Spinal cord (tissue), 10 donors: ENCODE measurements around the gene NCL. TPM values are rescaled to one million over a fixed set of nuclear protein-coding genes. Genes with fewer than 3 reads are reported as not detected.

Experiments
- DNase-seq, 6 donors: peaks; one replicate each; pipeline versions ENCODE4 v3.0.0 to v3.0.0-alpha.2; 2013 to 2015; ENCODE audit warnings: low spot score in 6 of 6, low read depth in 4 of 6
- H3K27ac ChIP-seq: one replicate; pipeline ENCODE4 v1.5.1; 2013; ENCODE audit warnings: low read depth, low read length, control low read depth
- H3K27me3 ChIP-seq: one replicate; pipeline ENCODE4 v1.6.1; 2013; ENCODE audit warnings: low read length; ENCODE audit not compliant: control insufficient read depth, insufficient read depth
- H3K36me3 ChIP-seq: one replicate; pipeline ENCODE4 v1.6.1; 2013; ENCODE audit warnings: low read length; ENCODE audit not compliant: control insufficient read depth, insufficient read depth
- H3K4me1 ChIP-seq: one replicate; pipeline ENCODE4 v1.6.1; 2013; ENCODE audit warnings: low read length; ENCODE audit not compliant: control insufficient read depth, insufficient read depth
- H3K4me3 ChIP-seq: one replicate; pipeline ENCODE4 v1.5.1; 2013; ENCODE audit warnings: low read depth, low read length, control low read depth
- H3K9me3 ChIP-seq: one replicate; pipeline ENCODE4 v1.6.1; 2013; ENCODE audit warnings: low read length; ENCODE audit not compliant: control insufficient read depth, insufficient read depth
- WGBS: methylation state at CpG from one replicate; pipeline ENCODE4 v1.1.5; 2013; ENCODE audit warnings: missing lambda C conversion rate; ENCODE audit not compliant: insufficient coverage; 5-methylcytosine and 5-hydroxymethylcytosine counted together
- polyA plus RNA-seq, 2 donors: library from polyadenylated mRNA; unstranded; fragments of 120-200 nt; gene quantifications; one replicate each; pipeline ENCODE4 v1.2.1, GENCODE V29; 2013; ENCODE audit not compliant: insufficient read length in 2 of 2
- total RNA-seq, 2 donors: library from RNA; depleted of rRNA in 1 of 2; stranded (reverse); fragments of 120-200 nt in 1 of 2; fragments of >200 nt in 1 of 2; gene quantifications; one replicate each; pipeline versions ENCODE4 v1.2.3 to v1.2.4, GENCODE V29; 2013 to 2014
- donor health status: healthy.

The NCL gene
- total and polyA plus RNA-seq, 4 donors = 155 to 694 (median 376) TPM

GRCh38 chr2:231489990-231490389 is 25.7 kb upstream of the NCL start:
- H3K27ac ChIP-seq = no peak overlapping the region
- no peaks in the 10 kb centered on the region for H3K27me3 ChIP-seq
- no peak overlapping the region for H3K4me3 ChIP-seq
- no peaks in the 10 kb centered on the region for H3K9me3 ChIP-seq
- WGBS = 92% methylated on average over 7 of the region's 14 CpGs
- H3K36me3 ChIP-seq = no peaks in the 10 kb centered on the region
- DNase-seq = no peak
- no peaks in the 10 kb centered on the region for H3K4me1 ChIP-seq

DNA sequence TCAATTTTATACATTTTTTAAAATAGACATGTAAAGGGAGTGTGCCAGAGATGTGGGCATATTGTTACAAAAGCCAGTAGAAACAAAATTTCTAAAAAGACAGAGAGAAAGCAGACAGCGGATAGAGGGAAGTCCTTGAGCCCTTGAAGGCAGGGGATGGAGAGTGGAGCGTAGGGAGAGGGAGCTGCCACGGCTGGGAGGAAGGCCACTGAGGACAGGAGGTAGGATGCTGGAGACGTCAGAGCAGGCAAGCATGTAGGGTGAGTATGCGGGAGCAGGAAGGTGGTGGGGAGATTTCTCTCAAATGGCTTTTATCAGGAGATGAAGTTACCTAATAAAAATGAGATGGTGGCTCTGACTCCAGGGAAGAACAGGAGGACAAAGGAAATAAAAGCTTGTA is 24.0 kb upstream of the NCL start:
- Histone ChIP-seq H3K36me3 (no peaks in the 10 kb centered on the region), H3K4me3 (no peak overlapping the region), H3K9me3 (no peaks in the 10 kb centered on the region), H3K4me1 (peaks cover 7% of the 10 kb centered on the region), H3K27me3 (no peaks in the 10 kb centered on the region), H3K27ac (no peak overlapping the region)
- no peak for DNase-seq
- WGBS = 98% methylated on average over 5 of the region's 5 CpGs

DNA sequence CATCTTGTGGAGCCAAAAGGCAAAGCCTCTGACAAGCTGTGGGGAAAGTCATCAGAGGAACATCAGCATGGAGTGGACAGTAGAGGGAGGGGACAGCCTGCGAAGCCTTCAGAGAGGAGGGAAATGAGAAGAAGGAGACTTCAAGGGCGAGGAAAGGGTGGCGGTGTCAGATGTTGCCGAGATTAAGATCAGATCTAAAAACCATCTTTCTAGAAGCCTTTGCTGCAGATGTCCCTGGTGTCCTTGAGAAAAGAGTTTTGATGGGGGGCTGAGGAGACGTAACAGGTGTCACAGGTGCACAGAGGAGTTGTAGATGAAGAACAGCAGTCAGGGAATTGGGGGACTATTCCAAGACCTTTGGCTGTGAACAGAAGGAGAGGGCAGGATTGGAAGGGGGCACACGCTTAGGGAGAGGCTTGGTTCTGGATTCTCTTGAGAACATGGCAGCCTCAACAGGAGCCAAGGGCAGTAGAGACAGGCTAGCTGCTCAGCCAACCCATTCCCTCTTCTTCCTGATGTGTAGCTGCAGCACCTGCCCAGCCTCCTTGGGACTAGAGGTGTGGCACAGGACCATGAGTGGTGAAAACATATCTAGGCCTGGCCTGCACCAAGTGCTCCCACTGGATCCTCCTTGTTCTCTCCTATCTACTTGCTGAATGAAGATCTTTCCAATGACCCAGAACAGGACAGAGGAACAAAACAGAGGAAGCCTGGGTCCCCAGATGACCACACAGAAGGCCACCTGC is 22.7 kb upstream of the NCL start:
- no peak for DNase-seq
- no peak overlapping the region for H3K27ac ChIP-seq
- peaks cover 16% of the 10 kb centered on the region for H3K4me1 ChIP-seq
- H3K9me3 ChIP-seq = no peaks in the 10 kb centered on the region
- no peaks in the 10 kb centered on the region for H3K27me3 ChIP-seq
- WGBS = 99% methylated on average over 6 of the region's 6 CpGs
- H3K4me3 ChIP-seq = no peak overlapping the region
- H3K36me3 ChIP-seq = no peaks in the 10 kb centered on the region

GRCh38 chr2:231483398-231484329 is 19.4 kb upstream of the NCL start:
- peak in 2 of 6 donors; percentile 4 to 12 for DNase-seq
- Histone ChIP-seq H3K27ac (peak overlapping the region; percentile 7), H3K4me3 (peak overlapping the region; percentile 29), H3K27me3 (no peaks in the 10 kb centered on the region), H3K9me3 (no peaks in the 10 kb centered on the region), H3K4me1 (peaks cover 16% of the 10 kb centered on the region), H3K36me3 (no peaks in the 10 kb centered on the region)
- WGBS = 53% methylated on average over 63 of the region's 65 CpGs

DNA sequence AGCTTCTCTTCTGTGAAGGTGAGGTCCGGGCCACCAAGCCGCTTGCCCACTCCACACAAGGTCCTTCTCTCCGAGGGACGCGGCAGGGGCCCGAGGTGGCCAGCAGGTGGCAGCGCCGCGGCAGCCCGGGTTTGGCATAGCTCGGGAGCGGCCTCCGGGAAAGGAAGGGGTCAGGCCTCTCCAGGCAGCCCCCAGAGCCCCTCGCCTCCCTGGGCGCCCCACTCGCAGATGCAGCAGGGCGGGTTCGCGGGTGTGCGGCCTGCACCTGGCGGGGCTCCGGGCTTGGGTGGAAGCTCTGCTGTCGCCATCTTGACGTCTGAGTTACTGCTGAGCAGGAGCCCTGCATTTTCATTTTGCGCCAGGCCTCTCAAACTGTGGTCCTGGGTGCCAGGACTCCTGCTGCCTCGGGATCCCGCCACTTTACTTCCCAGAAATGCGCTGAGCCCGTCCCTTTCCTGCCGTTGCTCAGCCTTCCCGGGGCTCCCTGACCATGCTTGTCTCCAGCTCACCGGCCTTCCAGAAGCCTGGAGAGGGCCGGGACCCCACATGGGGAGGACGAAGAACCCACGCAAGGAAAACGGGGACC is 18.6 kb upstream of the NCL start:
- no peaks in the 10 kb centered on the region for H3K27me3 ChIP-seq
- H3K4me1 ChIP-seq = peaks cover 16% of the 10 kb centered on the region
- H3K9me3 ChIP-seq = no peaks in the 10 kb centered on the region
- WGBS = 29% methylated on average over 35 of the region's 36 CpGs
- H3K27ac ChIP-seq = no peak overlapping the region
- peak overlapping the region; percentile 29 for H3K4me3 ChIP-seq
- DNase-seq = peak in 4 of 6 donors; percentile 31 to 85 (median 53)
- H3K36me3 ChIP-seq = no peaks in the 10 kb centered on the region

DNA sequence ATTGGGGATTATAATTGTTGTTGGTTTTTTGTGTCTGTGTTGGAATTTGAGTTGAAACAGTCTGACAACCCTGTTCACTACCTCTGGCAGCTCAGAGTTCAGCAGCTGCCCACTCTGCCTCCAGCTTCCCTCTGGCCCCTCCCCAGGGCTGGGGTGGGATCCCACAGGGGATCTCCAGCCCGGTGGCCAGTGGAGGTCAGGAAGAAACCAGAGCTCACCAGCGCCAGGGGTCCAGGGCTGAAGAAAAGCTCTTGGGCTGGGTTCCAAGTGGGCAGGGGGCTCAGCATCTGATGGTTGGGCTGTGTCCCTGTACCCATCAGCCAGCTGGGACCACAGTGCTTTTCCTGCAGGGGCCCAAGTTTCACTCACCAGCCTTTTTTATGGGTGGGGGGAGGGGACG is 16.5 kb upstream of the NCL start:
- Histone ChIP-seq H3K27me3 (no peaks in the 10 kb centered on the region), H3K4me1 (peaks cover 16% of the 10 kb centered on the region), H3K36me3 (no peaks in the 10 kb centered on the region), H3K9me3 (no peaks in the 10 kb centered on the region), H3K27ac (no peak overlapping the region), H3K4me3 (no peak overlapping the region)
- DNase-seq = no peak
- 57% methylated on average over 2 of the region's 3 CpGs for WGBS

DNA sequence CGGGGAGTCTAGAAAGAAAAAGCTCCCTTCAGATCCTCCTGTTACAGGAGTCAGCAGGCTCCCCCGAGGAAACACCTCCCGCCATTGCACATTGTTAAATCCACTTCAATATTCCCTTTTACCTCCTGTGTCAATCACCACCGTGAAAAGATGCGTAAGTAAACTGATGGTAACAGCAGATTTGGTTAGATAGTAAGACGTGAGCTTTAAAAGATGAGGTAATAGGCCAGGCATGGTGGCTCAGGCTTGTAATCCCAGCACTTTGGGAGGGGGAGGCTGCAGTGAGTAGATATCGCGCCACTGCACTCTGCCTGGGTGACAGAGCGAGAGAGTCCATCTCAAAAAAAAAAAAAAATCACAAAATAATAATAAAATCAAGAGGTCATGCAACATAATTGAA is 15.2 kb upstream of the NCL start:
- H3K4me1 ChIP-seq = peaks cover 16% of the 10 kb centered on the region
- no peak for DNase-seq
- no peak overlapping the region for H3K27ac ChIP-seq
- H3K9me3 ChIP-seq = no peaks in the 10 kb centered on the region
- H3K4me3 ChIP-seq = no peak overlapping the region
- H3K27me3 ChIP-seq = no peaks in the 10 kb centered on the region
- H3K36me3 ChIP-seq = no peaks in the 10 kb centered on the region
- WGBS = 87% methylated on average over 3 of the region's 9 CpGs

DNA sequence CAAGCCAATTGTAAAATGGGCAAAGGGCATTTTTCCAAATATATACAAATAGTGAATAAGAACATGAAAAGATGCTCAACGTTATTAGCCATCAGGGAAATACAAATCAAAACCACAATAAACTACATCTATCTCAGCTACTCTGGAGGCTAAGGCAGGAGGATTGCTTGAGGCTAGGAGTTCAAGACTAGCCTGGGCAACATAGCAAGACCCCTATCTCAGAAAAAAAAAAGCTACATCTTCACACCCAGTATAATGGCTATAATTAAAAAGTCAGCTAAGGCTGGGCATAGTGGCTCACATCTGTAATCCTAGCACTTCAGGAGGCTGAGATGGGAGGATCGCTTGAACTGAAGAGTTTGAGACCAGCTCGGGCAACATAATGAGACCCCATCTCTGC is 12.6 kb upstream of the NCL start:
- WGBS = no CpG with 5 or more reads among the region's 3 CpGs
- H3K36me3 ChIP-seq = no peaks in the 10 kb centered on the region

GRCh38 chr2:231475965-231476364 is 11.7 kb upstream of the NCL start:
- no peak for DNase-seq
- Histone ChIP-seq H3K4me3 (no peak overlapping the region), H3K36me3 (no peaks in the 10 kb centered on the region), H3K4me1 (no peaks in the 10 kb centered on the region), H3K27me3 (no peaks in the 10 kb centered on the region), H3K27ac (no peak overlapping the region), H3K9me3 (no peaks in the 10 kb centered on the region)
- WGBS = no CpG with 5 or more reads among the region's 3 CpGs

More for the DNA sequence above, 12.6 kb upstream of the NCL start:
- no peak overlapping the region for H3K27ac ChIP-seq
- no peaks in the 10 kb centered on the region for H3K4me1 ChIP-seq
- no peaks in the 10 kb centered on the region for H3K9me3 ChIP-seq
- no peaks in the 10 kb centered on the region for H3K27me3 ChIP-seq
- H3K4me3 ChIP-seq = no peak overlapping the region
- DNase-seq = no peak
